A673 (cell line): ENCODE measurements around the gene ADI1.

Source experiments
- CTCF ChIP-seq: fragments of 300-800, 200-600 bp; sonication (generic); conservative IDR thresholded peaks from 2 replicates; pipeline ENCODE4 v1.5.1; 2017; ENCODE audit warnings: low read depth, mild to moderate bottlenecking, antibody characterized with exemption, low read length, moderate library complexity, mixed read lengths
- EZH2 ChIP-seq: fragments of 200-600 bp; sonication (generic); IDR thresholded peaks from 2 replicates; pipeline ENCODE4 v1.6.1; 2017; ENCODE audit warnings: borderline replicate concordance, low read depth, mild to moderate bottlenecking, mixed read lengths, antibody characterized with exemption, low read length; ENCODE audit not compliant: poor library complexity, severe bottlenecking

GRCh38 chr2:3529316-3530025, 10.1 kb upstream of the ADI1 start:
- TF ChIP-seq CTCF (no peak), EZH2 (no peak)
